B cell (primary cell): ENCODE results near the gene KAZN. TPM values are rescaled to one million over a fixed set of nuclear protein-coding genes. Genes with fewer than 3 reads are reported as not detected.

Experiments used
- ATAC-seq: fragments of 200-7000 bp; cut with Tn5 transposase; one replicate; pipeline ENCODE4 v1.10.0; 2021; ENCODE audit warnings: low read depth, mild to moderate bottlenecking, moderate number of reproducible peaks, moderate library complexity
- CTCF ChIA-PET: fragments of 350-600 bp; sonication (Branson Sonifier 250); formaldehyde crosslinking; loops from one replicate; lab custom pipeline; 2021; ENCODE audit warnings: antibody characterized with exemption, inconsistent platforms; lab: Charles Lee
- POLR2A ChIA-PET: fragments of 350-600 bp; sonication (Branson Sonifier 250); formaldehyde crosslinking; loops from one replicate; lab custom pipeline; 2021; ENCODE audit warnings: antibody characterized with exemption; lab: Charles Lee
- DNase-seq: peaks from one replicate; pipeline ENCODE4 v3.0.0; 2013
- H2AFZ ChIP-seq: 2 replicates; pipeline ENCODE4 v1.6.1; 2012; ENCODE audit warnings: mild to moderate bottlenecking, low read depth, low read length; ENCODE audit not compliant: insufficient read depth, poor library complexity, severe bottlenecking
- H3K27ac ChIP-seq, 2 donors: 1 replicate in 1 of 2; 2 replicates in 1 of 2; pipeline ENCODE4 v1.5.1; 2012 to 2013; ENCODE audit warnings: low read length in 2 of 2, mild to moderate bottlenecking in 2 of 2, moderate library complexity in 1 of 2
- H3K27me3 ChIP-seq, 4 experiments: fragments of 200-600 bp in 1 of 4; sonication (generic) in 1 of 4; replicated peaks in 1 of 4; 1 replicate in 2 of 4; 2 replicates in 2 of 4; pipeline versions ENCODE4 v1.6.1 to v1.7.0; 2013 to 2016; ENCODE audit warnings: low read length in 3 of 4, mild to moderate bottlenecking in 2 of 4, mixed read lengths in 1 of 4, moderate library complexity in 1 of 4; ENCODE audit not compliant: insufficient read depth in 4 of 4, control insufficient read depth in 3 of 4; ENCODE audit errors: control extremely low read depth in 1 of 4
- H3K36me3 ChIP-seq, 2 experiments: replicated peaks in 1 of 2; 1 replicate in 1 of 2; 2 replicates in 1 of 2; pipeline versions ENCODE4 v1.6.1 to v1.7.1; 2013; ENCODE audit warnings: low read length in 1 of 2; ENCODE audit not compliant: insufficient read depth in 2 of 2, control insufficient read depth in 1 of 2; ENCODE audit errors: control extremely low read depth in 1 of 2, extremely low read depth in 1 of 2
- H3K4me1 ChIP-seq, 2 donors: fragments of 200-600 bp in 1 of 2; sonication (generic) in 1 of 2; 1 replicate in 1 of 2; 2 replicates in 1 of 2; pipeline versions ENCODE4 v1.5.1 to v1.6.1; 2013 to 2017; ENCODE audit warnings: low read length in 2 of 2; ENCODE audit not compliant: control insufficient read depth in 2 of 2, insufficient read depth in 2 of 2
- H3K4me2 ChIP-seq: replicated peaks from 2 replicates; pipeline ENCODE3; 2012; ENCODE audit warnings: mild to moderate bottlenecking, low read depth, low read length; ENCODE audit not compliant: poor library complexity, severe bottlenecking
- H3K4me3 ChIP-seq, 5 experiments: fragments of 200-600 bp in 1 of 5; sonication (generic) in 1 of 5; 1 replicate in 3 of 5; 2 replicates in 2 of 5; pipeline versions ENCODE4 v1.5.1 to v1.7.0; 2011 to 2016; ENCODE audit warnings: low read length in 4 of 5, mild to moderate bottlenecking in 4 of 5, low read depth in 2 of 5, control low read depth in 1 of 5, moderate library complexity in 1 of 5; ENCODE audit not compliant: insufficient read depth in 1 of 5; ENCODE audit errors: control extremely low read depth in 1 of 5, extremely low read depth in 1 of 5
- H3K79me2 ChIP-seq: fragments of 200-600 bp; sonication (generic); one replicate; pipeline ENCODE4 v1.6.0; 2016; ENCODE audit warnings: low read length; ENCODE audit not compliant: control insufficient read depth, insufficient read depth
- H3K9ac ChIP-seq: fragments of 200-600 bp; sonication (generic); 2 replicates; pipeline ENCODE4 v1.6.1; 2017; ENCODE audit warnings: mild to moderate bottlenecking, low read length, moderate library complexity
- H3K9me3 ChIP-seq, 3 donors: one replicate each; pipeline versions ENCODE4 v1.6.1 to v1.7.1; 2013; ENCODE audit warnings: low read length in 2 of 3; ENCODE audit not compliant: control insufficient read depth in 2 of 3, insufficient read depth in 1 of 3; ENCODE audit errors: control extremely low read depth in 1 of 3
- H4K20me1 ChIP-seq: 2 replicates; pipeline ENCODE4 v1.6.0; 2012; ENCODE audit warnings: mild to moderate bottlenecking, low read length; ENCODE audit not compliant: insufficient read depth, control insufficient read depth, poor library complexity, severe bottlenecking
- H3K27ac Mint-ChIP-seq: one replicate; pipeline ENCODE4 v1.8.0; 2021; ENCODE audit warnings: mixed read lengths
- H3K27me3 Mint-ChIP-seq: one replicate; pipeline ENCODE4 v1.8.0; 2021; ENCODE audit warnings: mixed read lengths
- H3K4me1 Mint-ChIP-seq: one replicate; pipeline ENCODE4 v1.8.0; 2021; ENCODE audit warnings: mixed read lengths
- H3K4me3 Mint-ChIP-seq: one replicate; pipeline ENCODE4 v1.8.0; 2021; ENCODE audit warnings: mixed read lengths
- H3K9me3 Mint-ChIP-seq: one replicate; pipeline ENCODE4 v1.8.0; 2022; ENCODE audit warnings: mixed read lengths; ENCODE audit not compliant: insufficient read depth
- CTCF ChIP-seq: fragments of 200-600 bp; IDR thresholded peaks from one replicate; pipeline ENCODE4 v1.8.0; 2022; ENCODE audit warnings: antibody characterized with exemption, mild to moderate bottlenecking
- EZH2 ChIP-seq: IDR thresholded peaks from 2 replicates; pipeline ENCODE4 v1.6.1; 2012; ENCODE audit warnings: borderline replicate concordance, low read depth, mild to moderate bottlenecking, moderate library complexity, low read length; ENCODE audit not compliant: insufficient read depth, poor library complexity, severe bottlenecking
- WGBS: methylation state at CpG from one replicate; pipeline ENCODE4 v1.1.5; 2013; ENCODE audit warnings: missing lambda C conversion rate; ENCODE audit not compliant: insufficient coverage; 5-methylcytosine and 5-hydroxymethylcytosine counted together
- intact Hi-C: fragments of 100-400 bp; cut with micrococcal nuclease; formaldehyde crosslinking; loops from one replicate; pipeline ENCODE4 v1.10.0; 2022
- polyA plus RNA-seq: library from polyadenylated mRNA; depleted of rRNA; stranded (reverse); fragments of >200 nt; gene quantifications from 2 replicates; pipeline ENCODE4 v1.2.3, GENCODE V29; 2012
- total RNA-seq, 2 donors: library from RNA; stranded (reverse); fragments of 120-200 nt in 1 of 2; gene quantifications; 1 replicate in 1 of 2; 2 replicates in 1 of 2; pipeline versions ENCODE4 v1.2.3 to v1.2.4, GENCODE V29; 2013 to 2022

The KAZN gene
- total and polyA plus RNA-seq, 2 donors (not counting 1 experiment from before 2014, with no cell fraction given) = 0.13 to 0.39 TPM

DNA sequence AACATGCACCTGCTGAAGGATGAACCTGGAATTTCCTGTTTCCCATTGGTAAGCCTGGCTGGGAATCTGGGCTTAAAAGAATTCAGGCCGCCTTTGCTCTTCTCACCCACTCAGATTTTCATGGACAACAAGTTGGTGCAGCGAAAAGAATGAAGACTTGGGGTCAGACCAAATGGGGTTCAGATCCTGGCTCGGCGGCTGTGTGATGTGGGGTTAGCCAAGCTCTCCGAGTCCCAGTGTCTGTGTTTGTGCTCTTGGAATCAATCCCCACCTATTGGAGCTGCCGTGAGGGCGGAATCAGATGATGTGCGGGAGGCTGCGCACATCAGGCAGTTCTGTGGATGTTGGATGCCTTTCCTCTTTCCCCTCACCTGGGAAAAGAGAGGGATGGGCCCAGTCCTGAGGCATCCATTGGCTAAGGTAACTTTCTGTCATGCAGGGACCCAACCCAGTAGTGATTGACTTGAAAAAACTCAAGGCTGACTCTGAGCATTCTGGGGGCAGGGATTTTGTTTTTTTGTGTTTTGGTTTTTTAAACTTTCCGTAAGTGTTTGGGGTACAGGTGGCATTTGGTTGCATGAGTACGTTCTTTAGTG is 228.3 kb downstream of the KAZN start:
- Histone ChIP-seq H3K36me3 (no peaks in the 10 kb centered on the region), H4K20me1 (no peaks in the 10 kb centered on the region), H2AFZ (no peak overlapping the region), H3K9me3 (peaks cover 0 to 3% (median 0%) of the 10 kb centered on the region in 3 donors), H3K4me1 (no peaks in the 10 kb centered on the region), H3K9ac (no peak overlapping the region), H3K79me2 (no peaks in the 10 kb centered on the region), H3K4me2 (no peak overlapping the region), H3K4me3 (no peak overlapping the region), H3K27ac (no peak overlapping the region), H3K27me3 (peaks cover 0 to 2% (median 0%) of the 10 kb centered on the region in 4 experiments)
- H3K27me3 Mint-ChIP-seq = peaks cover 6% of the 10 kb centered on the region
- no peaks in the 10 kb centered on the region for H3K4me1 Mint-ChIP-seq
- 100% methylated on average over 6 of the region's 11 CpGs for WGBS
- intact Hi-C loops = no loop called here
- H3K9me3 Mint-ChIP-seq = peaks cover 2% of the 10 kb centered on the region
- ChIA-PET CTCF (no interaction called here), POLR2A (no interaction called here)
- H3K27ac Mint-ChIP-seq = no peak overlapping the region
- ATAC-seq (no peak), DNase-seq (no peak)
- no peak overlapping the region for H3K4me3 Mint-ChIP-seq
- TF ChIP-seq EZH2 (no peak), CTCF (no peak)

GRCh38 chr1:14827870-14828269 is 229.4 kb downstream of the KAZN start:
- peaks cover 0 to 3% (median 0%) of the 10 kb centered on the region in 3 donors for H3K9me3 ChIP-seq
- 82% methylated on average over 2 of the region's 4 CpGs for WGBS
- H3K4me3 ChIP-seq = no peak overlapping the region
- Mint-ChIP-seq H3K27ac (no peak overlapping the region), H3K9me3 (peaks cover 2% of the 10 kb centered on the region), H3K4me3 (no peak overlapping the region), H3K4me1 (no peaks in the 10 kb centered on the region), H3K27me3 (peaks cover 3% of the 10 kb centered on the region)
- H4K20me1 ChIP-seq = no peaks in the 10 kb centered on the region
- POLR2A ChIA-PET = no interaction called here
- TF ChIP-seq EZH2 (no peak), CTCF (no peak)
- H3K4me2 ChIP-seq = no peak overlapping the region
- ATAC-seq = no peak
- no peaks in the 10 kb centered on the region for H3K36me3 ChIP-seq
- peaks cover 0 to 2% (median 0%) of the 10 kb centered on the region in 4 experiments for H3K27me3 ChIP-seq
- no peaks in the 10 kb centered on the region for H3K79me2 ChIP-seq
- H3K9ac ChIP-seq = no peak overlapping the region
- H3K4me1 ChIP-seq = no peaks in the 10 kb centered on the region
- H2AFZ ChIP-seq = no peak overlapping the region
- no peak for DNase-seq
- no peak overlapping the region for H3K27ac ChIP-seq
- CTCF ChIA-PET = no interaction called here
- intact Hi-C loops = no loop called here
